Fibroblast of lung (primary cell): ENCODE measurements around the gene BTBD9. TPM values are rescaled to one million over a fixed set of nuclear protein-coding genes. Genes with fewer than 3 reads are reported as not detected.

ENCODE experiments used
- DNase-seq, 2 donors: peaks; one replicate each; pipeline versions ENCODE4 v3.0.0 to v3.0.0-alpha.2; 2010; ENCODE audit warnings: low read depth in 2 of 2
- H2AFZ ChIP-seq: 2 replicates; pipeline ENCODE4 v1.5.1; 2012; ENCODE audit warnings: low read length, control low read depth, inconsistent platforms
- H3K27ac ChIP-seq: 2 replicates; pipeline ENCODE4 v1.5.1; 2011; ENCODE audit warnings: low read length, control low read depth; ENCODE audit not compliant: insufficient read depth
- H3K27me3 ChIP-seq: 2 replicates; pipeline ENCODE4 v1.5.1; 2011; ENCODE audit warnings: mild to moderate bottlenecking, low read length; ENCODE audit not compliant: control insufficient read depth, insufficient read depth
- H3K36me3 ChIP-seq: 2 replicates; pipeline ENCODE4 v1.5.1; 2011; ENCODE audit warnings: low read length; ENCODE audit not compliant: control insufficient read depth, insufficient read depth
- H3K4me1 ChIP-seq: 2 replicates; pipeline ENCODE4 v1.5.1; 2011; ENCODE audit warnings: low read length; ENCODE audit not compliant: control insufficient read depth, insufficient read depth; ENCODE audit errors: extremely low read depth
- H3K4me2 ChIP-seq: 2 replicates; pipeline ENCODE4 v1.5.1; 2011; ENCODE audit warnings: low read length, control low read depth; ENCODE audit not compliant: insufficient read depth; ENCODE audit errors: extremely low read depth
- H3K4me3 ChIP-seq, 4 experiments: fragments of 200-600 bp in 1 of 4; sonication (generic) in 1 of 4; replicated peaks in 1 of 4; 2 replicates each; pipeline ENCODE4 v1.5.1; 2011 to 2016; ENCODE audit warnings: low read length in 4 of 4, low read depth in 3 of 4, mild to moderate bottlenecking in 3 of 4, control low read depth in 2 of 4, inconsistent platforms in 1 of 4, mixed read lengths in 1 of 4; ENCODE audit not compliant: insufficient read depth in 1 of 4; ENCODE audit errors: control extremely low read depth in 1 of 4
- H3K79me2 ChIP-seq: 2 replicates; pipeline ENCODE4 v1.5.1; 2012; ENCODE audit warnings: mild to moderate bottlenecking, low read length, inconsistent platforms; ENCODE audit not compliant: control insufficient read depth, insufficient read depth
- H3K9ac ChIP-seq: 2 replicates; pipeline ENCODE4 v1.5.1; 2011; ENCODE audit warnings: mild to moderate bottlenecking, low read length, control low read depth; ENCODE audit not compliant: insufficient read depth
- H3K9me3 ChIP-seq: 2 replicates; pipeline ENCODE4 v1.5.1; 2012; ENCODE audit warnings: low read depth, low read length; ENCODE audit not compliant: control insufficient read depth, insufficient read depth
- H4K20me1 ChIP-seq: 2 replicates; pipeline ENCODE4 v1.5.1; 2011; ENCODE audit warnings: low read length; ENCODE audit not compliant: control insufficient read depth, insufficient read depth; ENCODE audit errors: extremely low read depth
- EZH2 ChIP-seq: IDR thresholded peaks from 2 replicates; pipeline ENCODE4 v1.5.1; 2012; ENCODE audit warnings: low read length, control low read depth, mild to moderate bottlenecking; ENCODE audit errors: missing control alignments
- polyA plus RNA-seq, 2 donors: library from polyadenylated mRNA; depleted of rRNA in 1 of 2; stranded (reverse) in 1 of 2; unstranded in 1 of 2; fragments of >200 nt; gene quantifications; 2 replicates each; pipeline ENCODE4 v1.2.1, GENCODE V29; 2011 to 2012; ENCODE audit warnings: missing spikeins in 1 of 2
- total RNA-seq: library from RNA; depleted of rRNA; stranded (reverse); fragments of >200 nt; gene quantifications from 2 replicates; pipeline ENCODE4 v1.2.1, GENCODE V29; 2014
- TF ChIP-seq, protein P1 (sequence below), 2 donors: IDR thresholded peaks in 1 of 2; conservative IDR thresholded peaks in 1 of 2; 1 replicate in 1 of 2; 2 replicates in 1 of 2; pipeline ENCODE4 v1.5.1; 2011 to 2012; ENCODE audit warnings: low read length in 2 of 2, control low read depth in 1 of 2, inconsistent platforms in 1 of 2, low read depth in 1 of 2, mild to moderate bottlenecking in 1 of 2

Gene BTBD9
- total and polyA plus RNA-seq, 2 donors (not counting 1 experiment from before 2014, with no cell fraction given) = 7.7 to 13.4 TPM

DNA sequence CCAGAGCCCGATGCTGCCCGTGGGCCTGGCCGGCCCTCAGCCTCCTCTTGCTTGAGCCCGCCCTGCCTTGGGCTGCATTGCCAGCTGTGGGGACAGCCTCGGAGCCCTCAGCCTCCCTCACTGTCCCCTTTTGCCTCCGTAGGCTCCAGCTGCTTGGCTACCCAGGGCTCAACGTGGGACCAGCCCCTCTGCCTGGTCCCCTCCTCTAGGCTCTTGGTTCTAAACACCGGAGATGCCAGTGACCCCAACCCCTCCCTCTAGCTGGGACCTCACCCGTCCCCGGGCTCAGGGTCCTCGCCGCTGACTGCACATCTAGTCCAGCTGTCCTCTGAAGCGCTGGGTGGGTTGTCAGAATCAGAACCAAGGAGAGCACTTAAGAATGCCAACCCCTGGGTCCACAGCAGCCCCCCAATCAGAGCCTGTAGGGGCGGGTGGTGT, 475.0 kb downstream of the BTBD9 start:
- Histone ChIP-seq H3K27ac (no peak overlapping the region), H2AFZ (no peak overlapping the region), H3K79me2 (no peaks in the 10 kb centered on the region), H4K20me1 (no peaks in the 10 kb centered on the region), H3K4me3 (no peak overlapping the region), H3K9ac (no peak overlapping the region), H3K4me2 (no peak overlapping the region), H3K27me3 (no peaks in the 10 kb centered on the region), H3K36me3 (no peaks in the 10 kb centered on the region), H3K4me1 (no peaks in the 10 kb centered on the region), H3K9me3 (no peaks in the 10 kb centered on the region)
- no peak for TF ChIP-seq EZH2
- TF ChIP-seq, protein P1, sequence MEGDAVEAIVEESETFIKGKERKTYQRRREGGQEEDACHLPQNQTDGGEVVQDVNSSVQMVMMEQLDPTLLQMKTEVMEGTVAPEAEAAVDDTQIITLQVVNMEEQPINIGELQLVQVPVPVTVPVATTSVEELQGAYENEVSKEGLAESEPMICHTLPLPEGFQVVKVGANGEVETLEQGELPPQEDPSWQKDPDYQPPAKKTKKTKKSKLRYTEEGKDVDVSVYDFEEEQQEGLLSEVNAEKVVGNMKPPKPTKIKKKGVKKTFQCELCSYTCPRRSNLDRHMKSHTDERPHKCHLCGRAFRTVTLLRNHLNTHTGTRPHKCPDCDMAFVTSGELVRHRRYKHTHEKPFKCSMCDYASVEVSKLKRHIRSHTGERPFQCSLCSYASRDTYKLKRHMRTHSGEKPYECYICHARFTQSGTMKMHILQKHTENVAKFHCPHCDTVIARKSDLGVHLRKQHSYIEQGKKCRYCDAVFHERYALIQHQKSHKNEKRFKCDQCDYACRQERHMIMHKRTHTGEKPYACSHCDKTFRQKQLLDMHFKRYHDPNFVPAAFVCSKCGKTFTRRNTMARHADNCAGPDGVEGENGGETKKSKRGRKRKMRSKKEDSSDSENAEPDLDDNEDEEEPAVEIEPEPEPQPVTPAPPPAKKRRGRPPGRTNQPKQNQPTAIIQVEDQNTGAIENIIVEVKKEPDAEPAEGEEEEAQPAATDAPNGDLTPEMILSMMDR (conservative IDR thresholded peaks at IDR 0.05 in 1 of 2, IDR thresholded peaks at IDR 0.05 in 1 of 2; ENCODE audit: low read depth in 1 of 2, low read length in 2 of 2) = no peak
- DNase-seq = no peak

DNA sequence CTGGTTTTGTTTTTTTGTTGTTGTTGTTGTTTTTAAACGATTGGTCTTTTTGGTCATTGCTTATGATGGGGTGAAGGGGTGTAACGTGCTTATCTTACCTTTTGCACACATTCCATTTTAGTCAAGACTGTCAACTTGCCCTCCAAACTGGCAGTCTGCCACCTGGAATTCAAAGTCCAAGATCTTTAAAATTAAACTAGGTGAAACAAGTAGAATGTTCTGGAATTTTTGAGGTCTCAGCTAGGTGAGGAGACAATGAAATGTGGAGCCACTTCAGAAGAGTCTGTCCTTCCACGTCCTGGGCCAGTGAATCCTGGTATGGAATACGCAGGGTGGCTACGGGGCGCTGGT, 475.6 kb downstream of the BTBD9 start:
- no peak overlapping the region for H3K9ac ChIP-seq
- H3K4me1 ChIP-seq = no peaks in the 10 kb centered on the region
- H3K4me2 ChIP-seq = no peak overlapping the region
- no peaks in the 10 kb centered on the region for H4K20me1 ChIP-seq
- no peaks in the 10 kb centered on the region for H3K36me3 ChIP-seq
- H2AFZ ChIP-seq = no peak overlapping the region
- no peaks in the 10 kb centered on the region for H3K27me3 ChIP-seq
- H3K27ac ChIP-seq = no peak overlapping the region
- no peak overlapping the region for H3K4me3 ChIP-seq
- no peak for DNase-seq
- H3K79me2 ChIP-seq = no peaks in the 10 kb centered on the region
- no peaks in the 10 kb centered on the region for H3K9me3 ChIP-seq
- TF ChIP-seq EZH2 = no peak

DNA sequence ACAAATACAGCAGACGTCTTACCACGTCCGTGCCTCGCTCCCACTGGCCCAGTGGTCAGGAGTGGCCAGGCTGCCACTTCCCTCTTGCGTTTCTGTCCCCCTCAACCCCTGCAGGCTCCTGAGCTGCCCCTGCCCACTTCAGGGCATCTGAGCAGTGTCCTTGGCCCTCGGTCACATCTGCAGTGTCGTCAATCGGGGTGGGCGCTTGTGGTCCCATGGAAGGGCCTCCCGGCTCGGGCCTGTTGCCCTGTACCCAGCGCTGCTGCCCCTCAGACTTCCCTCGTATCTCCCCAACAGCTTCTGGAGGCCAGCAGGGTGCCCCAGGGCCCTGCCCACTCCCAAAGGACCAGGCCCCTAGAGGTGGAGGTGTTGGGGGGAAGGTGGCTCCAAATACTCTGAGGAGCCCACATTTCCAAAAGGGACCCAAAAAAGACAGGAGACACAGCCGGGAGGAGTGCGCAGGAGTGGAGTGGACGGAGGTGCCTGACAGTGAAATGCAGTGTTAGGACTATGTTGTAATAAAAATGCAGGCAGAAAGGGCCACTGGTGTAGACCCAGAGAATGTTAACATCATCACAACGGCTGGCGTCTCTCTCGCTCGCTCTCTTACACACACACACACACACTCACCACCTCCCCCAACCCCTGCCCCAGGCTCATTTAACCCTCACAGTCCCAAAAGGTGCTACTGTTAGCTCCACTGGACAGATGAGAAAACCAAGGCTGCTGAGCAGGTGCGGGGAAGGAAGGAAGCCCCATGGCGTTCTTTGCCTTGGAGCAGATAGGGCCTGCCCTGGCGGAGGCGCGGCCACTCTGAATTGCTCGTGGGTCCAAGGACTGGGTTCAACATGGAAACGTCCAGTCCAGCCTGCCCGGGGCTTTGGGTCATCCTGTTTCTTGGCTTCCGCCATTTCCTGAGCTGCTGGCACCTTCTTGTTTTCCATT, 476.3 kb downstream of the BTBD9 start:
- Histone ChIP-seq H3K4me1 (no peaks in the 10 kb centered on the region), H3K4me3 (no peak overlapping the region), H3K27me3 (no peaks in the 10 kb centered on the region), H4K20me1 (no peaks in the 10 kb centered on the region), H3K4me2 (no peak overlapping the region), H3K36me3 (no peaks in the 10 kb centered on the region), H3K9ac (no peak overlapping the region), H3K79me2 (no peaks in the 10 kb centered on the region), H2AFZ (no peak overlapping the region), H3K27ac (no peak overlapping the region), H3K9me3 (no peaks in the 10 kb centered on the region)
- no peak for DNase-seq
- TF ChIP-seq, protein P1 (conservative IDR thresholded peaks at IDR 0.05 in 1 of 2, IDR thresholded peaks at IDR 0.05 in 1 of 2; ENCODE audit: low read depth in 1 of 2, low read length in 2 of 2) = no peak
- TF ChIP-seq EZH2 = no peak
